GM18505 (cell line): ENCODE results near the gene SYT11.
"Not testable (repeated sequence)": the region's sequence is repeated elsewhere in the genome, so short reads cannot be mapped to it uniquely, and the experiment has no call there.

Source experiments
- ATAC-seq: cut with Tn5 transposase; IDR thresholded peaks from one replicate; pipeline ENCODE4 v1.9.1; 2021; ENCODE audit not compliant: unreplicated experiment
- POLR2A ChIP-seq: IDR thresholded peaks from 4 replicates; pipeline ENCODE4 v1.6.1; 2011; ENCODE audit warnings: borderline replicate concordance; ENCODE audit not compliant: insufficient read depth, insufficient read length; ENCODE audit errors: extremely low read depth

Gene SYT11, protein sequence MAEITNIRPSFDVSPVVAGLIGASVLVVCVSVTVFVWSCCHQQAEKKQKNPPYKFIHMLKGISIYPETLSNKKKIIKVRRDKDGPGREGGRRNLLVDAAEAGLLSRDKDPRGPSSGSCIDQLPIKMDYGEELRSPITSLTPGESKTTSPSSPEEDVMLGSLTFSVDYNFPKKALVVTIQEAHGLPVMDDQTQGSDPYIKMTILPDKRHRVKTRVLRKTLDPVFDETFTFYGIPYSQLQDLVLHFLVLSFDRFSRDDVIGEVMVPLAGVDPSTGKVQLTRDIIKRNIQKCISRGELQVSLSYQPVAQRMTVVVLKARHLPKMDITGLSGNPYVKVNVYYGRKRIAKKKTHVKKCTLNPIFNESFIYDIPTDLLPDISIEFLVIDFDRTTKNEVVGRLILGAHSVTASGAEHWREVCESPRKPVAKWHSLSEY

DNA sequence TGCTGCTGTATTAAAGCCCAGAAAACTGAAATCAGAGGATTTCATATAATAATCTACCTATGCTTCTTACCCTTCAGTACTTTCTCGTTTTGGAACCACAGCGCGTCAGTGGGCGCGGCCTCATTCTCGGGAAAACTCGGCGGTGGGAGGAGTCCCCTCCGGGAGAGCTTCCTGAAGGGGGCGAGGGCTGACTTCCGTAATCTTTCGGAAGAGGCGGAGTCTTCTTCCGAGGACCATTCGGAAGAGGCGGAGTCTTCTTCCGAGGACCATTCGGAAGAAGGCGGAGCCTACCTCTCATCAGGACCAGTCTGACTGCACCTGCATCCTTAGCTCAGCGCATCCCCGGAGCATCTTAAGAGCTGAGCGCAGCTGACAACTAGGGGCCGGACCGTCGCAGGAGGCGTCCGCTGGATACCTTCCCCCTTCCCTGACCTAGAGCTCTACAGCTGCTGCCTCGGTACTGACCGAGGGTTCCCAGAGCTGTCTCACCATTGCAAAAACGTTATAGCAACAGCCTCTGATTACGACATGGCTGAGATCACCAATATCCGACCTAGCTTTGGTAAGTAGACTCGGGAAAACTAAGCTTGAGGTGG, at the start of gene SYT11:
TSS of gene SYT11 (plus strand) at position 334 of the 596 bp plus-strand sequence. CDS start at position 529, 195 bp downstream.
- peak; percentile 68 for ATAC-seq

DNA sequence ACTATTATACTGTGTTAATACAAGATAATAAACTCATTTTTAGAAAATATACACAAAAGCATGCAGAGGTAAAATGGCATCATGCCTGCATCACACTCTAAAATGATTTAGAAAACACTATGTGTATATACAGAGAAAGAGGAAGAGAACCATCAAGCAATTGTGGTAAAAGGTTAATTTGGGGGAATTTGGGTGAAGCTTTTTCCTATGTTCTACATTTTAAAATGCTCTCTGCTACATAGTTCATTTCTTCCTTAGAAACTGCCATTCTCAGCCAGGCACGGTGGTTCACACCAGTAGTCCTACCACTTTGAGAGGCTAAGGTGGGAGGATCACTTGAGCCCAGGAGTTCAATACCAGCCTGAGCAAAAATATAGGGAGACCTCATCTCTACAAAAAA, 46.5 kb upstream of the SYT11 start:
- TF ChIP-seq POLR2A, result no peak
- ATAC-seq, result no peak

More for the DNA sequence above, at the start of gene SYT11:
- TF ChIP-seq POLR2A, result no peak

DNA sequence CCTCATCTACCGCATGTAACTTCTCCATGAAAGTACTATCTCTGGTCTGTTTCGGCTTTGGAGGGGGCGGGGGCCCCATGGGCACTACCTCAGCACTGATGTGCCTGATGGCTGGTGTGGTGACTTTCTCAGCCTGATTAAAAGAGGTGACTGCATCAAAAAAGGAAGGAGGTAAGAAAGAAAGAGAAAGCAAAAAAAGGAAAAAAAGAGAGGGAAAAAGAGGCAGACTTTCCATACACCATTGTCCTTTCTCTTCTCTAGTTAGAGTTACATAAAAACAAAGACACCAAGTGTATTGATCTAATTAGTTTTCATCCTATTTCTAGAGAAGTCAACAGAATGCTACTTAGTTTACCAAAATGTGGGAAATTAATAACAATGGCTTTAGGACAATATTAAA, 45.7 kb upstream of the SYT11 start:
- no peak for ATAC-seq
- TF ChIP-seq POLR2A, result no peak

DNA sequence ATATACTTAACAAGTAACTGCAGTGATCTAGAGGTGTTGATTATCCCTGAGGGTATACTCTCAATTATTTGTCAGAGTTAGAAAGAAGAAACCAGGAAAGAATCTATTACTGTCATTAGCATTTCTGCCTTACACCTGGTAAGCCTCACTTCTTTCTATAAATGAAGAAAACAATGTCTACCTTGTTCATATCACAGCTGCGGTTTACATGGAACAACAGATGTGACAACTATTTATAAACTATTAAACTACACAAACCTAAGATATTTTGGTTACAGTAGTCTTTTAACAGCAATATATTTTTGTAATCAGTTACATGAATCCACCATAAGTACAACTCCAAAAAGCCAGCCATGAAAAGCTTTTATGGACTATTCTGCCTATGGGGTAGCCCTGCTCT, 43.0 kb upstream of the SYT11 start:
- no peak for TF ChIP-seq POLR2A
- no peak for ATAC-seq

DNA sequence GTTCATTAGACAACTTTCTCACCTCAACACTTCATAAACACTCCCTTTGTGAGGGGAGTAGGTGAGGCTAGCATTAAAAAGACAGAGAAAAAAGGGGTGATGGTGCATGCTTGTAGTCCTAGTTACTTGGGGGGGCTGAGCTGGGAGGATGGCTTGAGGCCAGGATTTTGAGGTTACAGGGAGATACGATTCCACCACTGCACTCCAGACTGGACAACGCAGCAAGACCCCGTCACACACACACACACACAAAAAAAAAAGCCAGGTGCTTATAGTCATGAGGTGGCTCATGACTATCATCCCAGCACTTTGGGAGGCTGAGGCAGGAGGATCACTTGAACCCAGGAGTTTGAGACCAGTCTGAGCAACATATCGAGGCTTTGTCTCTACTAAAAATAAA, 31.9 kb upstream of the SYT11 start:
- TF ChIP-seq POLR2A, result no peak
- no peak for ATAC-seq

DNA sequence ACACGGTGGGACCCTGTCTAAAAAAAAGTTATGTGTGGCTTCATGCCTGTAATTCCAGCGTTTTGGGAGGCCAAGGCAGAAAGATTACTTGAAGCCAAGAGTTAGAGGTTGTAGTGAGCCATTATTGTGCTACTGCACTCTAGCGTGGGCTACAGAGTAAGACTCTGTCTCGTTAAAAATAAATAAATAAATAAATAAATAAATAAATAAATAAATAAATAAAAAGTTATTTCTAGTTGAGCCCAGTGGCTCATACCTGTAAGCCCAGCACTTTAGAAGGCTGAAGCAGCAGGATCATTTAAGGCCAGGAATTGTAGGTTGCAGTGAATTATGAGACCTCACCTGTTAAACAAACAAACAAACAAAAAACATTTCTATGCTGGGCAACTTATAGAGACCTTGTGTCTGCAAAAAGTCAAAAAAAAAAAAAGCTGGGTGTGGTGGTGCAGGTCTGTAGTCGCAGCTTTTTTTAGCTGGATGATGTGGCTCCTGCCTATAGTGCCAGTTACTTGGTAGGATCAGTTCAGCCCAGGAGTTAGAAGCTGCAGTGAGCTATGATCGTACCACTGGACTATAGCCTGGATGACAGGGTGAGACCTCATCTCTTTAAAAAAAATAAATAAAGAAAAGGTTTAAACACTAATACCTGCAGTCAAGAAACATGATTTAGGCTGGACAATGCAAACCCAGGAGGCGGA, 27.9 kb upstream of the SYT11 start:
- no peak for ATAC-seq

DNA sequence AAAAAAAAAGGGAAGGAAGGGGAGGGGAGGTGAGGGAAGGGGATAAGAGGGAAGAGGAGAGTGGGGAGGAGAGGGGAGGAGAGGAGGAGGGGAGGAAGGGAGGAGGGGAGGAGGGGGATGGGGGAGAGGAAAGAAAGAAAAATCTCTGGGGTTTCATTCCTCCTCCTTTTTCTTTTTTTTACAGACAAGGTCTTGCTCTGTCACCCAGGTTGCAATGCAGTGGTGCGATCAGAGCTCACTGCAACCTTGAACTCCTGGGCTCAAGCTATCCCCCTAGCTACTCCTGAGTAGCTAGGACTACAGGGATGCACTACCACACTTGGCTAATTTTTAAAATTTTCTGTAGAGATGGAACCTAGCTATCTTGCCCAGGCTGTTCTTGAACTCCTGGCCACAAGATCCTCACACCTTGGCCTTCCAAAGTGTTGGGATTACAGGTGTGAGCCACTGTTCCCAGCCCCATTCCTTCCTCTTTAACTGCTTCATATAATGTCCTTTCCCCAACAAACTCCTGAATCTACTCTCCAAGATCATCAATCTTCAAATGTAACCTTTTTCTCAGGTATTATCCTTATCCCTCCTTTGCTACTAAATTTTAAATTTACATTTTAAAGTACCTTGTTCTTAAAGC, 25.6 kb upstream of the SYT11 start:
- no peak for ATAC-seq
- TF ChIP-seq POLR2A, result no peak

More for the DNA sequence above, 27.9 kb upstream of the SYT11 start:
- TF ChIP-seq POLR2A, result no peak

DNA sequence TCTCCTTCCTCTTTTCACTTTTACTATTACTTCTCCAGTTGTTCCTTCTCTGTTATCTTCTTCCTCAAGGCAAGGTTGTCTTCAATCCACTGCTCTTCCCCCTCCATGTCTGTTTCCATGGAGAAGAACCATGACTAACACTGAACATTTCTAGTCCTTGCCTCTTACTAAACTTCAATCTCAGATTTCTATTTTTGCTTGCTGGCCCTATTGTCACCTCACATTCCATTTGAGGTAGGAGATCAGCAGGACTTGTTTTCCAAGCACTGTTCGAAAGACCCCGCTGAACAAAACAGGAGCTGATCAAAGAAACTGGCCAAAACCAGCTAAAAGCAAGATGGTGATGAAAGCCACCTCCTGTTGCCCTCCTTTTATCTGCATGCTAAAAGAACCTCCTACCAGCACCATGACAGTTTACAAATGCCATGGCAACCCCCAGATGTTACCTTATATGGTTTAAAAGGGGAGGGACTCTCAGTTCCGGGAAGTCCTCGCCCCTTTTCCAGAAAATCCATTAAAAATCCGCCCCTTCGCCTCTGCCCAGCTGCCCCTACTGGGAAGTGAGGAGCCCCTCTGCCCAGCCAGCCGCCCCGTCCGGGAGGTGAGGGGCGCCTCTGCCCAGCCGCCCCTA, 25.0 kb upstream of the SYT11 start:
- TF ChIP-seq POLR2A, result no peak
- ATAC-seq, result no peak

DNA sequence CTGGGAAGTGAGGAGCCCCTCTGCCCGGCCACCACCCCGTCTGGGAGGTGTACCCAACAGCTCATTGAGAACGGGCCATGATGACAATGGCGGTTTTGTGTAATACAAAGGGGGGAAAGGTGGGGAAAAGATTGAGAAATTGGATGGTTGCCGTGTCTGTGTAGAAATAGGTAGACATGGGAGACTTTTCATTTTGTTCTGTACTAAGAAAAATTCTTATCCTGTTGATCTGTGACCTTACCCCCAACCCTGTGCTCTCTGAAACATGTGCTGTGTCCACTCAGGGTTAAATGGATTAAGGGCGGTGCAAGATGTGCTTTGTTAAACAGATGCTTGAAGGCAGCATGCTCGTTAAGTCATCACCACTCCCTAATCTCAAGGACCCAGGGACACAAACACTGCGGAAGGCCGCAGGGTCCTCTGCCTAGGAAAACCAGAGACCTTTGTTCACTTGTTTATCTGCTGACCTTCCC, 24.4 kb upstream of the SYT11 start:
- not testable (repeated sequence) for ATAC-seq

DNA sequence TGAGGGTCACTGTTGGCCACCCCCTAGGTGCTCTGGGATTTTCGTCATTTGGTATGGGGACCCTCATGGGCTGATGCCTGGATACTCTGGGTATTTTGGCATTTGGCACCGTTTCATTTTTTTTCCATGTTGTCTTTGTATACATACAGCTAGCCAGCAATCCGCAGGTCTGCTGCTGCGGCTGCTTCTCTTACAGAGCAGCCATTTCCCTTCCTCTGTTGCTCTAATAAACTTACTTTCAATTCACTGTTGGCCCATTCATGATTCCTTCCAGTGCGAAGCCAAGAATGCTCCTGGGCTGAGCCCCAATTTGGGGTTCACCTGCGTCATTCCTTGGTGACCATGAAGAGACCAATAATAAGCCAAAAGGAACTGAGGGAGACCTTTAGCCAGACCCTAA, 23.8 kb upstream of the SYT11 start:
- no peak for ATAC-seq
- TF ChIP-seq POLR2A, result no peak

DNA sequence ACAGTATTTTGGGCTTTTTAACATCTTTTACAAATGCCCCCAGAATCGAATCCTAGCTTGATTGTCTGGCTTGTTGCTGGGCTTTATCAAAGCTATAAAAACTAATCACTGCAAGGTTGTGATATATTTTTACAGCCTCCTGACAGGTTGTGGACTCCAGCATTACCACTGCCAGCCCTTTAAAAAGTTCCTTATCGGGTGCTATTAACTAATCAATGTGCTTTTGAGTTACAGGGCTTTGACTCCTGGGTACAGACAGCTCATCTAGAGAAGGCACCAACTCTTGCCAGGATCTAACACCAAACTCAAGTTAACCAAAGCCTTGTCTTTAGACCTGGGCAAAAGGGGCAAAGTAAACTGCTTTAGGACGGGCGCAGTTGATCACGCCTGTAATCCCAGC, 19.0 kb upstream of the SYT11 start:
- no peak for ATAC-seq
- no peak for TF ChIP-seq POLR2A

DNA sequence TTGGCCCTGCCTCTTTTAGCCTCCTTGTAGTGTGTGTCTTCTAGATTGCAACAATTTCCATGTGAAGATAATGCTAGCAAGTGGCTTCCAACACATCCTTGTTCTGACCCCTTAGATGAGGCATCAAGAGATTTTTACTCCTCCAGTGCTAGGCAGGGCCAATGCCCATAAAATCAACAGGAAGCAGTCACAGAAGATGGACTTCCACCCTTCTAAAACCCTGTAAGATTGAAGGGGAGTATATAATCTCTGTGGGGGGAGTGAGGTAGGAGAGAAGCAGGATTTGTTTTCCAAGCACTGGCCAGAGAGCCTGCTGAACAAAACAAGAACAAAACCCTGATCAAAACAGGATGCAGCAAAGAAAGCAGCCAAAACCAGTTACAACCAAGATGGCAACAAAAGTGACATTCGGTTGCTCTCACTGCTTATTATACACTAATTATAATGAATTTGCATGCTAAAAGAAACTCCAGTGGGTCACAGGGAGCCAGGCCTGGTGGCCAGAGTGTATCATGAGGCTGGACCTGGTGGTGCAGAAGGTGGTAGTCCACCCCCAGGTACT, 14.4 kb upstream of the SYT11 start:
- no peak for ATAC-seq
- TF ChIP-seq POLR2A, result no peak

DNA sequence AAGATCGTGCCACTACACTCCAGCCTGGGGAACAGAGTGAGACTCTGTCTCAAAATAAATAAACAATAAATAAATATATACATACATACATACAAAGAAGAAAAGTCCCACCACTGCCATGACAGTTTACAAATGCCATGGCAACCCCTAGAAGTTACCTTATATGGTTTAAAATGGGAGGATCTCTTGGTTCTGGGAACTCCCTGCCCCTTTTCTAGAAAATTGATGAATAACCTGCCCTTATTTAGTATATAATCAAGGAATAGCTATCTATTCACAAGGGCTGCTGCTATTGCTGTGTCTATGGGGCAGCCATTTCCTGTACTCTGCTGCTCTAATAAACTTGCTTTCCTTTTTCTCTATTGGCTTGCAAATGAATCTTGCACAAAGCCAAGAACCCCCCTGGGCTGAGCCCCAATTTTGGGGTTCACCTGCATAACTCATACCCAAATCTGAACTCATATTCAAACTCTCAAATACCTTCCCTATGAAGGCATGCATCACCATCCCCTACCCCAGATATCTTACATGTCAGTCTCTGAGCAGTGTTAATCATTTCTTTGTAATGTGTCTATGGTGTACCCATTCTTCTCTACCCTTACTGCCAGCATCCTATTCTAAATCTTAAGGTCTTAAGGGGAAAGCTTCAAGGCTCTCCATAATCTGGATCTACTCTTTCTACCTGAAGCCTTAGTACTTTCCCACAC, 11.4 kb upstream of the SYT11 start:
- no peak for ATAC-seq
- no peak for TF ChIP-seq POLR2A

DNA sequence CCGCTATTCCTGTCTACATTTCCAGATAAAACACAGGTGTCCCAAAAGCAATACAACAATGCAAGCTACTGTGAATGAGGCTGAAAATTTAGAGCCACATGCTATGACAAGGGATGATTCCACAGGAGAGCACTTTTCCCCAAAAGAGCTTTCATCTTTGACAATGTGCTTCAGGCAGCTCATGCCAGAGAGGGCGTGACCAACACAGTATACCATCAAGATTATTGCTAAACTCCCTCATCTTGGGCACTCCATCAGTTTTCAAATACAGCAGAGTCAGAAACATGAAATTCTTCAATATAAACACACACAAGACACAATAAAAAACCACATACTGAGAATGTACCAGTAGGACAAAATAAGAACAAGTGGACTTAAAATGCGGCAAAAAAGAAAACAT, 9.0 kb upstream of the SYT11 start:
- ATAC-seq, result no peak
- TF ChIP-seq POLR2A, result no peak
